Measurements from ENCODE around the gene RIN1. TPM values are rescaled to one million over a fixed set of nuclear protein-coding genes. Genes with fewer than 3 reads are reported as not detected.

The RIN1 gene
- total and polyA plus RNA-seq, 5 experiments from 2014 or later, result 2.7 to 8.0 (median 6.5) TPM

GRCh38 chr11:66330931-66331330 lies 5.3 kb downstream of the RIN1 start:
- POLR2A ChIA-PET, result interaction anchor here (0.5 to 5.1 kb wide), 7 partner anchors 13 to 1000 kb away, joined by 3 to 45 read pairs (median 4); partner anchors contain the start of gene BRMS1
- peak in 1 of 10 donors; percentile 59 for DNase-seq
- no peak overlapping the region for H3K27ac Mint-ChIP-seq
- H3K36me3 Mint-ChIP-seq, result no peaks in the 10 kb centered on the region
- H3K4me3 Mint-ChIP-seq, result no peak overlapping the region
- H3K27me3 Mint-ChIP-seq, result no peaks in the 10 kb centered on the region
- H3K9me3 Mint-ChIP-seq, result no peaks in the 10 kb centered on the region
- peaks cover 17 to 37% (median 34%) of the 10 kb centered on the region in 4 donors for H3K4me1 Mint-ChIP-seq
- ATAC-seq, result no peak

GRCh38 chr11:66329165-66329673 lies 7.0 kb downstream of the RIN1 start:
- POLR2A ChIA-PET, result interaction anchor here (0.8 to 5.1 kb wide), 5 partner anchors 12 to 57 kb away, joined by 3 to 45 read pairs (median 9); partner anchors contain the start of genes BRMS1 and CD248
- H3K4me3 Mint-ChIP-seq, result peak overlapping the region in 1 of 10 donors; percentile 78
- H3K27ac Mint-ChIP-seq, result peak overlapping the region in 9 of 10 donors; percentile 7 to 95 (median 88)
- no peak for DNase-seq
- no peaks in the 10 kb centered on the region for H3K9me3 Mint-ChIP-seq
- H3K4me1 Mint-ChIP-seq, result peaks cover 19 to 41% (median 40%) of the 10 kb centered on the region in 4 donors
- no peak for ATAC-seq
- H3K36me3 Mint-ChIP-seq, result no peaks in the 10 kb centered on the region
- H3K27me3 Mint-ChIP-seq, result no peaks in the 10 kb centered on the region

- no peaks in the 10 kb centered on the region for H3K27me3 Mint-ChIP-seq
- ATAC-seq (peak; percentile 88 to 89), DNase-seq (peak; percentile 70 to 90 (median 80))
- H3K4me3 Mint-ChIP-seq, result peak overlapping the region; percentile 20 to 88 (median 70)
- H3K27ac Mint-ChIP-seq, result peak overlapping the region; percentile 85 to 95 (median 91)
- POLR2A ChIA-PET, result interaction anchor here (0.9 to 5.1 kb wide), 3 partner anchors 12 to 17 kb away, joined by 4 to 45 read pairs (median 13); partner anchors contain the start of genes BRMS1 and CD248
- no peaks in the 10 kb centered on the region for H3K36me3 Mint-ChIP-seq
- peaks cover 25 to 48% (median 44%) of the 10 kb centered on the region in 4 donors for H3K4me1 Mint-ChIP-seq
- H3K9me3 Mint-ChIP-seq, result no peaks in the 10 kb centered on the region
Observed at GRCh38 chr11:66328302-66329144, 7.7 kb downstream of the RIN1 start.

- peak; percentile 41 to 60 for ATAC-seq
- no peaks in the 10 kb centered on the region for H3K27me3 Mint-ChIP-seq
- no peaks in the 10 kb centered on the region for H3K36me3 Mint-ChIP-seq
- peaks cover 31 to 53% (median 50%) of the 10 kb centered on the region in 4 donors for H3K4me1 Mint-ChIP-seq
- peak overlapping the region in 6 of 10 donors; percentile 20 to 88 (median 68) for H3K4me3 Mint-ChIP-seq
- no peaks in the 10 kb centered on the region for H3K9me3 Mint-ChIP-seq
- peak in 3 of 10 donors; percentile 31 to 80 (median 41) for DNase-seq
- POLR2A ChIA-PET, result interaction anchor here (5.1 kb wide), 1 partner anchor 16 kb away, joined by 45 read pairs; no protein-coding TSS in a partner anchor
- H3K27ac Mint-ChIP-seq, result peak overlapping the region; percentile 85 to 95 (median 91)
Observed at GRCh38 chr11:66328031-66328301, 8.3 kb downstream of the RIN1 start.

GRCh38 chr11:66327171-66328030 lies 8.8 kb downstream of the RIN1 start:
- peak overlapping the region in 9 of 10 donors; percentile 20 to 88 (median 61) for H3K4me3 Mint-ChIP-seq
- POLR2A ChIA-PET, result interaction anchor here (0.7 to 4.0 kb wide), 4 partner anchors 12 to 45 kb away, joined by 3 to 126 read pairs (median 4); partner anchors contain the start of genes CD248 and SLC29A2
- H3K27ac Mint-ChIP-seq, result peak overlapping the region; percentile 85 to 95 (median 91)
- H3K9me3 Mint-ChIP-seq, result no peaks in the 10 kb centered on the region
- DNase-seq, result no peak
- no peaks in the 10 kb centered on the region for H3K27me3 Mint-ChIP-seq
- no peak for ATAC-seq
- no peaks in the 10 kb centered on the region for H3K36me3 Mint-ChIP-seq
- H3K4me1 Mint-ChIP-seq, result peaks cover 33 to 59% (median 53%) of the 10 kb centered on the region in 4 donors

- POLR2A ChIA-PET, result interaction anchor here (0.6 to 4.0 kb wide), 7 partner anchors 9 to 68 kb away, joined by 3 to 126 read pairs (median 3); partner anchors contain the start of genes CD248 and SLC29A2
- peak overlapping the region in 8 of 10 donors; percentile 26 to 74 (median 65) for H3K4me3 Mint-ChIP-seq
- H3K27me3 Mint-ChIP-seq, result no peaks in the 10 kb centered on the region
- ATAC-seq (peak; percentile 54 to 56), DNase-seq (peak in 5 of 10 donors; percentile 41 to 75 (median 45))
- no peaks in the 10 kb centered on the region for H3K36me3 Mint-ChIP-seq
- H3K4me1 Mint-ChIP-seq, result peaks cover 36 to 68% (median 60%) of the 10 kb centered on the region in 4 donors
- H3K9me3 Mint-ChIP-seq, result no peaks in the 10 kb centered on the region
- peak overlapping the region; percentile 81 to 96 (median 91) for H3K27ac Mint-ChIP-seq
Observed at GRCh38 chr11:66326261-66327111, 9.7 kb downstream of the RIN1 start.

- H3K27me3 Mint-ChIP-seq, result no peaks in the 10 kb centered on the region
- POLR2A ChIA-PET, result interaction anchor here (0.6 to 4.0 kb wide), 4 partner anchors 10 to 1205 kb away, joined by 3 to 126 read pairs (median 4); partner anchors contain the start of genes BRMS1 and CD248
- peak overlapping the region in 3 of 10 donors; percentile 56 to 67 (median 63) for H3K4me3 Mint-ChIP-seq
- ATAC-seq, result no peak
- no peaks in the 10 kb centered on the region for H3K36me3 Mint-ChIP-seq
- peaks cover 36 to 73% (median 63%) of the 10 kb centered on the region in 4 donors for H3K4me1 Mint-ChIP-seq
- peak overlapping the region; percentile 81 to 96 (median 91) for H3K27ac Mint-ChIP-seq
- no peak for DNase-seq
- H3K9me3 Mint-ChIP-seq, result no peaks in the 10 kb centered on the region
Observed at GRCh38 chr11:66325263-66325671, 11.0 kb downstream of the RIN1 start.

- Mint-ChIP-seq H3K4me1 (peaks cover 36 to 78% (median 69%) of the 10 kb centered on the region in 4 donors), H3K36me3 (no peaks in the 10 kb centered on the region), H3K27ac (peak overlapping the region in 8 of 10 donors; percentile 42 to 93 (median 78)), H3K9me3 (peaks cover 0 to 2% (median 0%) of the 10 kb centered on the region in 9 donors), H3K27me3 (no peaks in the 10 kb centered on the region), H3K4me3 (peak overlapping the region in 4 of 10 donors; percentile 1 to 37 (median 16))
- DNase-seq (no peak), ATAC-seq (no peak)
- POLR2A ChIA-PET, result interaction anchor here (0.6 to 4.0 kb wide), 5 partner anchors 10 to 1205 kb away, joined by 3 to 126 read pairs (median 3); partner anchors contain the start of genes BRMS1 and CD248
Observed at GRCh38 chr11:66324664-66325063, 11.6 kb downstream of the RIN1 start.

GRCh38 chr11:66323684-66324083 lies 12.6 kb downstream of the RIN1 start:
- peaks cover 42 to 83% (median 75%) of the 10 kb centered on the region in 4 donors for H3K4me1 Mint-ChIP-seq
- ATAC-seq, result no peak

GRCh38 chr11:66322732-66323427 lies 13.4 kb downstream of the RIN1 start:
- DNase-seq (no peak), ATAC-seq (no peak)
- peaks cover 0 to 6% (median 0%) of the 10 kb centered on the region in 9 donors for H3K9me3 Mint-ChIP-seq
- no peaks in the 10 kb centered on the region for H3K27me3 Mint-ChIP-seq
- H3K4me1 Mint-ChIP-seq, result peaks cover 44 to 83% (median 75%) of the 10 kb centered on the region in 4 donors
- H3K27ac Mint-ChIP-seq, result peak overlapping the region; percentile 89 to 98 (median 94)
- no peaks in the 10 kb centered on the region for H3K36me3 Mint-ChIP-seq
- POLR2A ChIA-PET, result interaction anchor here (1.0 to 2.0 kb wide), 3 partner anchors 10 to 23 kb away, joined by 3 to 48 read pairs (median 4); partner anchors contain the start of gene RIN1
- peak overlapping the region in 2 of 10 donors; percentile 9 to 10 for H3K4me3 Mint-ChIP-seq

More at GRCh38 chr11:66323684-66324083, 12.6 kb downstream of the RIN1 start:
- Mint-ChIP-seq H3K36me3 (no peaks in the 10 kb centered on the region), H3K4me3 (peak overlapping the region in 2 of 10 donors; percentile 1 to 38), H3K27me3 (no peaks in the 10 kb centered on the region), H3K27ac (peak overlapping the region in 8 of 10 donors; percentile 57 to 92 (median 72)), H3K9me3 (peaks cover 0 to 2% (median 0%) of the 10 kb centered on the region in 9 donors)
- POLR2A ChIA-PET, result interaction anchor here (1.0 to 4.0 kb wide), 3 partner anchors 9 to 65 kb away, joined by 3 to 126 read pairs (median 5); partner anchors contain the start of genes BRMS1 and CD248
- no peak for DNase-seq
